HG03520 (cell line): ENCODE data around the gene MEN1.

Experiments
- ATAC-seq: cut with Tn5 transposase; IDR thresholded peaks from one replicate; pipeline ENCODE4 v1.9.1; 2021; ENCODE audit warnings: mild to moderate bottlenecking, moderate library complexity; ENCODE audit not compliant: unreplicated experiment

The MEN1 gene

GRCh38 chr11:64788321-64789215 lies 21.8 kb downstream of the MEN1 start:
- no peak for ATAC-seq

- ATAC-seq: no peak
These were observed 22.6 kb downstream of the MEN1 start for GRCh38 chr11:64787526-64788320.

GRCh38 chr11:64786308-64786707 lies 24.0 kb downstream of the MEN1 start:
- ATAC-seq: no peak

DNA sequence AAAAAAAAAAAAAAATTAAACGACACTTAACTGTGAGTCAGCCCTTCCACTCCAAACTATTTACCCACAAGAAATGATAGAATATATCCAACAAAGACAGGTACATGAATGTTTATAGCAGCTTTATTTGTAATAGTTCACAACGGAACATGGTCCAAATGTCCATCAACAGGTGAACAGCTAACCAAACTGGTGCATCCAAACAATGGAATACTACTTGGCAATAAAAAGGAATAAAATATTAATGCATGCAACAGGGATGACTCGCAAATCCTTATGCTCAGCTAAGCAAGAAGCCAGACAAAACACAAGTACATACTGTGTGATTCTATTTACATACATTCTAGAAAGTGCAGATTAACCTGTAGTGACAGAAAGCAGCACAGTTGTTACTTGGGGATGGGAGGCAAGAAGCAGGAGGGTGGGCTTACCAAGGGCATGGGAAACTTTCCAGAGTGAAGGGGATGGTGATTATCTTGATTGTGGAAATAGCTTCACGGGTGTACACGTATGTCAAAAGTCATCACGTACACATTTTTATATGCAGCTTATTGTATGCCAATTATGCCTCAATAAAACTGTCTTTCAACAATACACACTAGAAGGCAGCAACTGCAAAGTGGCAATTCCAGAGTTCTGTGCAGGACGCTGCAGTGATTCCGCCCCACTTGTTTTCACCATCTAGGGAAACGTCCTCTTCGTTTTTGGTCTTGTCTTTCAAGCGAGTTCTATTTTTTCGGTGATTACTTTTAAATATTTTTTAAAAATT lies 25.4 kb downstream of the MEN1 start:
- ATAC-seq: no peak

DNA sequence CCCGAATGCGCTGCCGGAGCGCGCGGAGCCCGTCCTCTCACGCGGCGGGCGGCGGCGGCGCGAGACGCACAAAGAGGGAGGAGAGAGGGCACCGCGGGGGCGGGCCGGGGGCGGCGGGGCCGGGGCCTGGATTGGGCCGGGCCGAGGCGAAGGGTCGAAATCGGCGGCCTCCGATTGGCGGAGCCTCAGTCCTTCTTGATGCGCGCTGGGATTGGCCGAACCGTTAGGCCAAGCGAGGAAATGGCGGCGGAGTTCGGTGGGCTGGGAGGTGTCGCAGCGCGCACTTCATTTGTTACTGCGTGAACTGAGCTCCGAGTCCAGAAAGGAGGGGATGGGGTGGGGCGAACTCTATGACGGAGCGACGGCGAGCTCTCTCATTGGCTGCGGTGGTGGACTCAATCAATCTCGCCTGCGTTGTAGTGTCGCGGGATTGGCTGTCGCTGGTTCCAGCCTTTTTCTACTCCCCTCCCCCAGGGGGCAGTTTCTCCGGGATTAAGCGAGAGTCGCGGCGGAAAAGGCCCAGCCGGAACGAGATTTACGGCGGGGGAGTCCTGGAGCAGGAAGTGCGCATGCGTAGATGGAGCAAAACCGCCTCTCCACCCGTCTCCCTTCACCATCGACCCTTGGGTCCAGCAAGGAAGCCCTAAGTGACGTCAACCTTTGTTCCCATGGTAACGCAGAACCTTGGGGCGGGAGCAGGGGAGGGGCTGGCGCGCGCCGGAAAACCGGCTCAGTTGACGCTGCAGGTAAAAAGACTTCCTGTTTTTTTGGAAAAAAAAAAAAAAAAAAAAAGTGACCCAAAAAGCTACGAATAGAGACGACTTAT lies 31.7 kb downstream of the MEN1 start, which contains the start of gene SF1:
TSS of gene SF1 (minus strand) at position 70 of the 826 bp plus-strand sequence. CDS start 150 bp downstream, outside the sequence.
- peak; percentile 78 for ATAC-seq

- no peak for ATAC-seq
These were observed 32.2 kb downstream of the MEN1 start for GRCh38 chr11:64778223-64778472.

DNA sequence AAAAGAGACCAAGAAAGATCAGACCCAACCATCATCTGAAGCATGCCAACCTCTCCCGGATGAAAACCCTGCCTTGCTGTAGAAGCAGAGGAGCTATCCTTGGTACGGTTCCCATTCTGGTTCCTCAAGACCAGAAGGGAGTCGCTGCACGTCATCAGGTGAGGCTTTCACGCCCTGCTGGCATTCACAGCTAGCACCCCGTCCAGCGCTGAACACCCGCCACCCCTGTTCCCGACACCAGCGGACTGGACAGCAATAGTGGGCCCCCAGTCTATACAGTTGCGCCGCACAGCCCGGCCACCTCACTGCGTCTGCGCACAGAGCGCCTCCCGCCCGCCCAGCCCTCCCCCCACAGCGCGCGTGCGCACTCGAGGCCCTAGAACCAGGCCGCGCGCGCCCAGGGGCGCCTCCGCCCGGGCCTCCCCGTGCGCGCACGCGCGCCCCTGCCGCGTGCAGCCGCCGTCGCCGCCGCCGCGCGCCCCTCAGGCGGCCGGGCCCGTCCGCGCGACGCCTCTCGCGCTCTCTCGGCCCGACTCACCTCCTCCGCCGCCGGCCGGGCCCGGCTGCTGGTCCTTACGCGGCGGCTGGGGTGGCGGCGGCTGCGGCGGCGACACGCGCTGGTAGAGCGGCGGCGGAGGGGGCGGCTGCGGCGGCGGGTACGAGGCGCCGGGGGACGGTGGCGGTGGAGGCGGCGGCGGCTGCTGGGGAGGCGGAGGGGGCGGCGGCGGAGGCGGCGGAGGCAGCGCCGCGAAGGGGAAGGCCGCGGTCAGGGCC lies 32.7 kb downstream of the MEN1 start:
- ATAC-seq: no peak

DNA sequence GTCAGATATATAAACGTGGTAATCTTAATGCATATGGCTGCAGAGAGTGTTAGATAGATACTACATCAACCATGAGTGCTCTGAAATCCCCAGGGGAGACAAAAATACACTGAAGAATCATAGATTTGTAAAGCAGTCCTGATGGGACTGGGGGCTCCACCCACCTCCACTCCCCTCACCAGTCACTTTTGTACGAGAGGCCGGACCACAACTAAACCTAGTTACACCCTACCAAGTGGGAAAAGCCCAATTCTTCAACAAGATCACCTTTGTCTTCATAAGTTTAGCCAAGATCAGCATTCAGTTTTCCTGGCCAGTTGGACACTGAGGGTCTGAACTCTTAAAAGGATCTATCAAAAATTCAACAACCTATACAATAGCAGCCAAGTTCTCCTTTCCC lies 33.5 kb downstream of the MEN1 start:
- no peak for ATAC-seq

DNA sequence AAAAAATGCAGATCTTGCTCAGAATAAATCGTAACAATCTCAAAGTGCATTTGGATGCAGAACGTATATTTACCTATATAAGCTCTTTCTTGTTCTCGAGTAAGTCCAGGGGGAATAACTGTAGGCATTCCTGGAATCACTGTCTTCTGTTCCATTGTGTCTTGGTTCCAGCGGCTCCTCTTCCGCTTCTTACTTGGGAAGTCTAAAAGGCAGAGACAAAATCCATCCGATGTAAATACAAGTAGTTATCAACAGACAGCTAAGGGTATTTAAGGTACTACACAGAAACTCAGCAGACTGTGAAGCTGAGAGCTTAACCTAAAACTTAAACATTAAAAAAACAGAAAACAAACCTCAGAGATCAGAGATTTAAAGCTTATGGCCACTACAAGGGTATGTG lies 33.9 kb downstream of the MEN1 start:
- ATAC-seq: no peak

DNA sequence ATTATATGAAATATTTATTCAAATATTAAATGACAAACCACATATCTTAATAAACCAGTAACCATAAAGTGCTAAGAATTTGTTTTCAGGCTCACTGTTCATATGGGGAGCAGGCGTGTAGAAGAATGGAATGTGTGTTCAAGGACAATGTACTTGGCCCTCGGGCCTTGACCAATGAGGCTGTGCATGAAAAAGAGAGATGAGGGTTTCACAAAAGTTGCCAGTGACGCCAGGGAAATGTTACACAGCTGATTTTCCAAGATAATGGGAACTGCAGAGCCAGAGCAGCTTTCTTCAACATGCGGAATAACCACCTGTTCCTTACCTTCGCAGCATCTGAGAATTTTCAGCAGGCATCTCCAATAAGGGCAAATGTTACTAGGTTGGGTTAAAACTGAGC lies 36.2 kb downstream of the MEN1 start:
- no peak for ATAC-seq

DNA sequence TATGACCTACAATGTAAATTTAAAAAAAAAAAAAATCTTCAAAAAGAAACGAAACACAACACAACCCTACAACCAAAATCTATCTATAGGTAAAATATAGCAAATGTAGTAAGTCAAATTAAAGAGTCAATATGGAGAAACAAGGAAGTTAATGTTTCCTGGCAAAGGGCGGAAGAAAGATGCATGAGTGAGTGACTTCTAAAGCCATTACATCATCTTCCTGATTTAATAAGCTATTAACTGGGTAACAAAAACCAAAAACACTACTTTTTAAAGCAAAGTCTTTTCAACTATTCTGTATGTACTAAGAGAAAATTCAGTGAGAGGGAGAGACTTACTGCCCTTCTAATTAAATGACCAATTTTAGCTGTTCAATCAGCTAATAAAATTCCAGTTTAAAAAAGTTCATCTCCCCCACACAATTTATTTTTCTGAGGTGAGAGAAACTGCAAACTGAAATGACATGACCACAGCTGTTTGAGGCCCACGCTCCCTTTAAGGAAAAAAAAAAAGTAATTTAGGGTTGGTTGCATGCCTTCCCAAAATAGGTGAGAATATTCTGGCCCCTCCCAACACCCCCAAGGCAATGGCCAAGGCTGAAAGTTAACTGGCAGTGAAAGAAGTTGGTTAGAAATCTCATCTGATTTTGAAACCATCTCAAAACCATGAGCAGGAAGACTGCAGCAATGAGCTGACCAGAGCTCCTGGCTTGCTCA lies 37.9 kb downstream of the MEN1 start:
- no peak for ATAC-seq

- no peak for ATAC-seq
These were observed 38.5 kb downstream of the MEN1 start for GRCh38 chr11:64771861-64772260.

- ATAC-seq: no peak
These were observed 40.2 kb downstream of the MEN1 start for GRCh38 chr11:64770120-64770519.

DNA sequence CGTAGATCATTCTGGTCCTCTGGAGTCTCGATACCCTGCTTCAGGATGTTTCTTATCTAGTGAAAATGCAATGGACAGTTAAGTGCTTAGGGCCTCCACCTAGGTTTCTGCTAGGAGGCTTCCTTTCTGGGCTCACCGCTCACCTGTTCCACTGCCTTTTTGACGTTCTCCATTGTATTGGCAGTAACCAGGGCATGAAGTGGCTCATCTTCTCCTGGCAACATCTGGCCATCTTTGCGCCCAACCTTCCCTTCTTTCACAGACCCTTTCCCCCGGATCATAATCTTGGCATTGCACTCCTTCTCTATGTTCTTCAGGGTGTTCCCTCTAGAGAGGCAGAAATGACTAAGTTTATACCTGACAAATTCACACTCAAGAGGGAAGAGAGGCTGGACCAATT lies 41.1 kb downstream of the MEN1 start:
- ATAC-seq: no peak

GRCh38 chr11:64768300-64768694 lies 42.1 kb downstream of the MEN1 start:
- no peak for ATAC-seq

DNA sequence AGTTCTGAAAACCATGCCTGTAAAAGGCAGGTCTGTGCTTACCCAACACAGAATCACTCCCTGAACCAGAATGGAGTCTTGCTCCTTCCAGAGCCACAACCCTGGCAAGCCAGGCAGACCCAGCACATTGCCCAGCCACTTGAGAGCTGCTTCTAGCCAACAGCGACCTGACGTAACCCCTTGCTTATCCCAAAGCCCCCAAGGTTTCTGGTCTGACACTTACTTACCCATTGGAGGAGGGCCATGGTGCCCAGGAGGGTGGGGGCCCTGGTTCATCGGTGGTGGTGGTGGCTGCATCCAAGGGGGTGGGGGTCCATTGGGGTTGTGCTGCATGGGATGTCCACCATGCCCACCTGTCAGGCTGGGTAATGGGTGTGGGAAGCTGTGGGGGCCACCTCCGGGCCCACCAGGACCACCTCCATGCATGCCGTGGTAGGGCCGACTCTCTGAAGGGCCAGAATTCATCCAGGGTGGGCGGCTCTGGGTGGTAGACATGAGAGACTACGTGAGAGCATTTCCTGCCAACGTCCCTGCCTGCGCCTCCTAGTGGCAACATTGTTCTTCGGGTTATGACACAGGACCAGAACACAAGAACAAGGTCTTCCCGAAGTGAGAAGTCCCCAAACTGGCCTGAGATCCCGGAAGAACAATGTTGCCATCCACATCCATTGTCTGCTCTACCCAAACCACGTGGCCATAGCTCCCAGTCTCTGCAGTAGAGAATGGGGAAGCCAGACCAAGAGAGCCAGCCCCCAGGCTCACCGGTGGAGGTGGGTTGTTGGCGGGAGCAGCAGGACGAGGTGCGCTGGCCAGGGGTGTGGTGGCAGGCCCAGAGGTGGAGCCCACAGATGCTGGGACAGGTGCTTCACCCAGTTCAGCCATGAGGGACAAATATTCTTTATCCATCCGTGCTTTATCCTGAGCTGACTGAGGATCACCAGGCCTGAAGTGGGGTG lies 42.7 kb downstream of the MEN1 start:
- ATAC-seq: no peak

DNA sequence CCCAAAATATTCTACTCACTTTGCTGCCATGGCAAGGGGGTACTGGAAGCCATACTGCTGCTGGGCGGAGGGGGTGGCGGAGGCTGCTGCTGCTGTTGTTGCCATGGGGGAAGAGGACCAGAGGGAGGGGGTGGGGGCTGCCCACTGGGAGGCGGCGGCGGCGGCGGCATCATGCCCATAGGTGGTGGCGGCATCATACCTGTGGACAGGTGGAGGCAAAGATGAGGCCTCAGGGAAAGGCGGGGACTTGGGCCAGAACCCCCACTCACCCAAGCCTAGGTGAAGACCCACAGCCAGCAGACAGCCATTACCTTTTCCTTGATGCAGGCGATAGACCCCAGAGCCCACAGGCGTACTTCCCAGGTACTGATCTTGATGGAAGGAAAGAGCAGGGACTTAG lies 43.5 kb downstream of the MEN1 start:
- ATAC-seq: no peak
